Caki2 (cell line): Measurements from ENCODE around the gene ATP6V1A. TPM values are rescaled to one million over a fixed set of nuclear protein-coding genes. Genes with fewer than 3 reads are reported as not detected.
"Not testable (repeated sequence)": the region's sequence is repeated elsewhere in the genome, so short reads cannot be mapped to it uniquely, and the experiment has no call there.

Source experiments
- DNase-seq: peaks from one replicate; pipeline ENCODE4 v3.0.0-alpha.2; 2015; ENCODE audit warnings: low read depth
- in situ Hi-C: cut with HindIII; loops from 2 replicates; pipeline ENCODE4 v1.10.0; 2016; ENCODE audit warnings: low sequenced_read_pairs, low pct_unique_long_range_greater_than_20kb, mixed read lengths
- total RNA-seq: library from RNA; depleted of rRNA; stranded (reverse); fragments of >200 nt; shearing (Covaris generic); gene quantifications from 2 replicates; pipeline ENCODE4 v1.2.3, GENCODE V29; 2014; ENCODE audit warnings: low replicate concordance; rRNA removed

Gene ATP6V1A
- total RNA-seq, 1 experiment from 2014 or later, result 32.1 TPM

DNA sequence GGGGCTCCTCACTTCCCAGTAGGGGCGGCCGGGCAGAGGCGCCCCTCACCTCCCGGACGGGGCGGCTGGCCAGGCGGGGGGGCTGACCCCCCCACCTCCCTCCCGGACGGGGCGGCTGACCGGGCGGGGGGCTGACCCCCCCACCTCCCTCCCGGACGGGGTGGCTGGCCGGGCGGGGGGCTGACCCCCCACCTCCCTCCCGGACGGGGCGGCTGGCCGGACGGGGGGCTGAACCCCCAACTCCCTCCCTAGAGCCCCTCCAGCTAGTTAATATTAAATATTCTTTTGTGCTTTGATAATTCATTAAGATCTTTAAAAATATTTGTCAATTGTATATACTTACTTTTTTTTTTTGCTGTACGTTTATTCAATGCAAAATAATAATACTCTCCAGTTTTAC lies 103.0 kb downstream of the ATP6V1A start:
- DNase-seq, in situ Hi-C loops: not testable (repeated sequence)

DNA sequence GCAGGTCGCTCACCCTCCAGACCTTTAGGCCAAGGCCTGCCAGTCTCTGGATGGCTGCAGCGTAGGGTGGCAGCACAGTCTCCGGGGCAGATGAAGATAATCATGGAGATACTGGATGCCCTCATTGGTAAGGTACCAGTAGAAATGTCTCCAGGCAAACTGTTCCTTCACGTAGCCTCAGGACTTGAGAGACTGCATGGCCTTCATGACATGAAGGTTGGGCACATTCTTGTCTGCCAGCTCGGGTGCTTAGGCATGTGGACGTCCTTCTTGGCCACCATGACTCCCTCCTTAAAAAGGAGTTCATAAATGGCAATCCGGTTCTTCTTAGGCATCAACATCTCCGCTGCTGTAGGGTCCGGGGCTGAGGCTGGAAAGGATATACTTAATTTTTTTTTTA lies 103.6 kb downstream of the ATP6V1A start:
- in situ Hi-C loops, DNase-seq: not testable (repeated sequence)

DNA sequence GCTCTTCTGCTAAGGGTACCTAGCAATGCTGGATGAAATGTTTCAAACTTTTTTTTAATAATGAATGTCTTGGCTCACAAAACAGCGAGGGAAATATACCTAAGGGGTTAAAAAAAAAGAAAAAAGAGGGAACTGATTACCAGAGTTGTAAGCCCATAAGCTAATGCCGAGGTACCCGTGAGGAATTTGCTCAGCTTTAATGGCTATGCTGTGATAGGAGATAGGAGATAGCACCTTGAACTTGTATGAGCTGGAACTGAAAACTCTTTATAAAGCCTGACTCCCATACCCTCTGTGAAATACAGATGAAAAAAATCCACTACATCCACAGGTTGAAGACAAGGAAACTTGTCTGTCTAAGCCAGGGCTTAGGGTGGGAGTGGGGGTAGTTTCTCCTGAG lies 105.7 kb downstream of the ATP6V1A start:
- no peak for DNase-seq
- in situ Hi-C loops, result no loop called here

Other genes starting within 250 kb of the ATP6V1A start
- 10.2 and 33.6 TPM in 2 replicates for gene SPICE1, start 231.9 kb upstream of the ATP6V1A start, total RNA-seq
- not detected in 2 replicates for gene SIDT1, start 214.5 kb upstream of the ATP6V1A start, total RNA-seq
- 0.44 and 1.3 TPM in 2 replicates for gene USF3, start 50.4 kb upstream of the ATP6V1A start, total RNA-seq
- 10.9 and 24.0 TPM in 2 replicates for gene NAA50, start 786 bp upstream of the ATP6V1A start, total RNA-seq
- 0.38 and 7.1 TPM in 2 replicates for gene GRAMD1C, start 91.8 kb downstream of the ATP6V1A start, total RNA-seq
- gene ZDHHC23, start 201.0 kb downstream of the ATP6V1A start, total RNA-seq, result 0.87 and 2.9 TPM in 2 replicates